SH-SY5Y (cell line): ENCODE results near the gene NUDT3.

Experiments
- GATA2 ChIP-seq: IDR thresholded peaks from 2 replicates; pipeline ENCODE4 v1.6.1; 2011; ENCODE audit warnings: mild to moderate bottlenecking, low read depth, low read length
- GATA3 ChIP-seq: IDR thresholded peaks from 2 replicates; pipeline ENCODE4 v1.6.1; 2011; ENCODE audit warnings: low read depth, mild to moderate bottlenecking, low read length, moderate library complexity

DNA sequence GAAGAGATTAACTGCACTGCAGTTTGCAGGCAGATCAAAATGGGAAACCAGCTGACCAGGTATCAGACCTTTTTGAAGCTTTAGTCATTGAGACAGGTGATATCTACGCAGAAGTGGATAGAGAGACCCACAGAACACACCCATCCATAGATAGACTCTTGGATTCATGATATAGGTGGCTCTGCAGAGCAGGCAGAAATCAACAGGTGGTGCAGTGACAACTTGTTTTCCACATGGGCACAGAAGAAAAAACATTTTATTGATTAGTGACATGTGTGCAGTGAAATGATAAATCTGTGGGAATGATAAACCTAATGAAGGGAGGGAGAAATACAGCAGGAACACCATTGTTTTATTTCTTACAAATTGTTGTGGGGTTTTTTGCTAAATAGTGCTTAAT lies 45.2 kb downstream of the NUDT3 start:
- no peak for TF ChIP-seq GATA2
- TF ChIP-seq GATA3, result no peak
